H1 (cell line): ENCODE data around the gene R3HCC1L. TPM values are rescaled to one million over a fixed set of nuclear protein-coding genes. Genes with fewer than 3 reads are reported as not detected.

Experiments
- CTCF ChIA-PET: fragments of 300-600 bp; sonication (Branson Sonifier 250); formaldehyde crosslinking; loops from one replicate; lab custom pipeline; 2021; ENCODE audit not compliant: partially characterized antibody; lab: Charles Lee
- POLR2A ChIA-PET: fragments of 300-600 bp; sonication (Branson Sonifier 250); formaldehyde crosslinking; loops from one replicate; lab custom pipeline; 2021; ENCODE audit warnings: inconsistent platforms; ENCODE audit not compliant: partially characterized antibody; lab: Charles Lee
- DNase-seq, 2 experiments: peaks; one replicate each; pipeline versions ENCODE4 v3.0.0 to v3.0.0-alpha.2; 2010 to 2022; ENCODE audit warnings: low spot score in 2 of 2, low read depth in 1 of 2, mixed read lengths in 1 of 2
- FAIRE-seq: peaks from 2 replicates; lab custom pipeline; 2011; peaks lifted over from hg19 to GRCh38; lab: Jason Lieb, UNC
- H2AFZ ChIP-seq: 2 replicates; pipeline ENCODE4 v1.8.1; 2012; ENCODE audit warnings: low read length, inconsistent platforms
- H2AK5ac ChIP-seq: 2 replicates; pipeline ENCODE4 v1.6.1; 2013; ENCODE audit warnings: low read depth, low read length
- H2BK120ac ChIP-seq: replicated peaks from 2 replicates; pipeline ENCODE3; 2013; ENCODE audit warnings: low read depth, low read length, inconsistent platforms
- H2BK12ac ChIP-seq: 2 replicates; pipeline ENCODE4 v1.6.1; 2013; ENCODE audit warnings: low read depth, low read length
- H2BK15ac ChIP-seq: 2 replicates; pipeline ENCODE4 v1.6.1; 2013; ENCODE audit warnings: low read length
- H2BK20ac ChIP-seq: 2 replicates; pipeline ENCODE4 v1.6.1; 2013; ENCODE audit warnings: low read length
- H2BK5ac ChIP-seq: 2 replicates; pipeline ENCODE4 v1.6.1; 2013; ENCODE audit warnings: low read depth, low read length
- H3K14ac ChIP-seq: 2 replicates; pipeline ENCODE4 v1.6.1; 2013; ENCODE audit warnings: inconsistent platforms; ENCODE audit not compliant: insufficient read length
- H3K18ac ChIP-seq: 2 replicates; pipeline ENCODE4 v1.6.1; 2013; ENCODE audit warnings: low read length; ENCODE audit errors: extremely low read depth
- H3K23ac ChIP-seq: 2 replicates; pipeline ENCODE4 v1.6.1; 2013; ENCODE audit warnings: inconsistent platforms; ENCODE audit not compliant: insufficient read length
- H3K23me2 ChIP-seq: 2 replicates; pipeline ENCODE4 v1.6.1; 2013; ENCODE audit warnings: low read depth, low read length
- H3K27ac ChIP-seq: 2 replicates; pipeline ENCODE4 v1.6.1; 2011; ENCODE audit warnings: low read depth, low read length, inconsistent platforms
- H3K27me3 ChIP-seq, 4 experiments: replicated peaks in 1 of 4; 1 replicate in 1 of 4; 2 replicates in 3 of 4; pipeline versions ENCODE4 v1.6.1 to v1.8.1; 2011 to 2013; ENCODE audit warnings: low read length in 3 of 4, mild to moderate bottlenecking in 3 of 4, inconsistent platforms in 2 of 4, mixed read lengths in 2 of 4, moderate library complexity in 1 of 4; ENCODE audit not compliant: control insufficient read depth in 3 of 4, insufficient read depth in 3 of 4; ENCODE audit errors: extremely low read depth in 1 of 4
- H3K36me3 ChIP-seq, 4 experiments: 2 replicates each; pipeline versions ENCODE4 v1.6.1 to v1.8.1; 2011 to 2013; ENCODE audit warnings: mild to moderate bottlenecking in 4 of 4, low read length in 3 of 4, moderate library complexity in 2 of 4, control low read depth in 1 of 4, inconsistent platforms in 1 of 4; ENCODE audit not compliant: insufficient read depth in 4 of 4, control insufficient read depth in 2 of 4
- H3K4ac ChIP-seq: replicated peaks from 2 replicates; pipeline ENCODE3; 2013; ENCODE audit warnings: low read length, low read depth, mixed read lengths, inconsistent platforms; ENCODE audit not compliant: insufficient read length
- H3K4me1 ChIP-seq, 4 experiments: replicated peaks in 1 of 4; 1 replicate in 1 of 4; 2 replicates in 3 of 4; pipeline versions ENCODE4 v1.6.1 to v1.8.1; 2011 to 2013; ENCODE audit warnings: low read length in 3 of 4, inconsistent platforms in 2 of 4, mixed read lengths in 1 of 4; ENCODE audit not compliant: insufficient read depth in 4 of 4, control insufficient read depth in 3 of 4
- H3K4me2 ChIP-seq, 2 experiments: 2 replicates each; pipeline versions ENCODE4 v1.6.1 to v1.8.1; 2011 to 2013; ENCODE audit warnings: low read depth in 2 of 2, low read length in 2 of 2, control low read depth in 1 of 2, inconsistent platforms in 1 of 2, mild to moderate bottlenecking in 1 of 2; ENCODE audit not compliant: insufficient read depth in 1 of 2
- H3K4me3 ChIP-seq, 4 experiments: fragments of 200-600, 300-600 bp in 1 of 4; sonication (generic), shearing (Covaris generic), sonication (Bioruptor Twin) in 1 of 4; 2 replicates each; pipeline versions ENCODE4 v1.5.1 to v1.8.1; 2011 to 2016; ENCODE audit warnings: low read length in 4 of 4, low read depth in 3 of 4, control low read depth in 2 of 4, inconsistent platforms in 2 of 4, mild to moderate bottlenecking in 2 of 4, mixed read lengths in 1 of 4, moderate library complexity in 1 of 4; ENCODE audit not compliant: insufficient read depth in 2 of 4; ENCODE audit errors: extremely low read depth in 1 of 4
- H3K56ac ChIP-seq: replicated peaks from 2 replicates; pipeline ENCODE3; 2013; ENCODE audit warnings: low read depth, mild to moderate bottlenecking, mixed read lengths, low read length, inconsistent platforms; ENCODE audit not compliant: insufficient read length
- H3K79me1 ChIP-seq: 2 replicates; pipeline ENCODE4 v1.6.1; 2013; ENCODE audit warnings: low read depth, low read length, control low read depth
- H3K79me2 ChIP-seq, 2 experiments: 2 replicates each; pipeline versions ENCODE4 v1.6.1 to v1.8.1; 2012 to 2013; ENCODE audit warnings: low read length in 2 of 2, mild to moderate bottlenecking in 2 of 2, inconsistent platforms in 1 of 2; ENCODE audit not compliant: insufficient read depth in 2 of 2, control insufficient read depth in 1 of 2
- H3K9ac ChIP-seq, 4 experiments: replicated peaks in 1 of 4; 1 replicate in 1 of 4; 2 replicates in 3 of 4; pipeline versions ENCODE4 v1.6.1 to v1.8.1; 2011 to 2013; ENCODE audit warnings: low read depth in 3 of 4, low read length in 3 of 4, control low read depth in 2 of 4, mild to moderate bottlenecking in 2 of 4, moderate library complexity in 2 of 4, inconsistent platforms in 1 of 4; ENCODE audit errors: extremely low read depth in 1 of 4
- H3K9me3 ChIP-seq, 2 experiments: 2 replicates each; pipeline versions ENCODE4 v1.6.1 to v1.8.1; 2012 to 2013; ENCODE audit warnings: mild to moderate bottlenecking in 2 of 2, moderate library complexity in 2 of 2, control low read depth in 1 of 2, inconsistent platforms in 1 of 2, low read depth in 1 of 2, low read length in 1 of 2, mixed read lengths in 1 of 2; ENCODE audit not compliant: insufficient read depth in 2 of 2
- H4K20me1 ChIP-seq, 2 experiments: replicated peaks in 1 of 2; 2 replicates each; pipeline versions ENCODE3 to v1.8.1; 2011 to 2013; ENCODE audit warnings: inconsistent platforms in 2 of 2, low read length in 2 of 2, mild to moderate bottlenecking in 1 of 2; ENCODE audit not compliant: insufficient read depth in 2 of 2, control insufficient read depth in 1 of 2
- H4K5ac ChIP-seq: 2 replicates; pipeline ENCODE4 v1.6.1; 2013; ENCODE audit warnings: low read length, low read depth, mixed read lengths, inconsistent platforms; ENCODE audit not compliant: insufficient read length
- H4K8ac ChIP-seq: 2 replicates; pipeline ENCODE4 v1.8.0; 2013; ENCODE audit warnings: mild to moderate bottlenecking, moderate library complexity, low read length, inconsistent platforms; ENCODE audit not compliant: insufficient read depth; ENCODE audit errors: extremely low read depth
- H4K91ac ChIP-seq: replicated peaks from 2 replicates; pipeline ENCODE3; 2013; ENCODE audit warnings: low read length, mixed read lengths, inconsistent platforms; ENCODE audit not compliant: insufficient read length
- JUN ChIP-seq: IDR thresholded peaks from 2 replicates; pipeline ENCODE4 v1.6.1; 2011; ENCODE audit warnings: low read depth, mild to moderate bottlenecking, improper control_type of control experiment, low read length
- KDM1A ChIP-seq: fragments of 200-600, 300-600 bp; sonication (generic); IDR thresholded peaks from 2 replicates; pipeline ENCODE4 v1.7.1; 2016; ENCODE audit warnings: mild to moderate bottlenecking, low read length, borderline replicate concordance
- RAD21 ChIP-seq, 2 experiments: IDR thresholded peaks in 1 of 2; conservative IDR thresholded peaks in 1 of 2; 2 replicates each; pipeline ENCODE4 v1.6.1; 2011; ENCODE audit warnings: low read depth in 2 of 2, low read length in 2 of 2, improper control_type of control experiment in 1 of 2, inconsistent platforms in 1 of 2, mild to moderate bottlenecking in 1 of 2, moderate library complexity in 1 of 2
- WGBS, 2 experiments: shearing (Covaris generic) in 1 of 2; methylation state at CpG; one replicate each; pipeline versions ENCODE4 v1.1.6 to v1.1.7; 2013 to 2015; ENCODE audit warnings: low lambda C conversion rate in 2 of 2, mixed read lengths in 2 of 2, inconsistent platforms in 1 of 2, low coverage in 1 of 2, missing lambda C conversion rate in 1 of 2; ENCODE audit not compliant: insufficient replicate concordance in 2 of 2, insufficient coverage in 1 of 2, insufficient read length in 1 of 2; ENCODE audit errors: extremely low coverage in 1 of 2, missing lambda C conversion rate in 1 of 2; 5-methylcytosine and 5-hydroxymethylcytosine counted together
- polyA plus RNA-seq, 7 experiments: library from polyadenylated mRNA; depleted of rRNA in 3 of 7; stranded (reverse) in 5 of 7; unstranded in 2 of 7; fragments of >200 nt in 5 of 7; fragments of 200-250 nt in 2 of 7; gene quantifications; 1 replicate in 5 of 7; 2 replicates in 1 of 7; 4 replicates in 1 of 7; pipeline versions ENCODE4 v1.2.1 to v1.2.3, GENCODE V29; 2011 to 2013; ENCODE audit warnings: missing spikeins in 2 of 7, mixed read lengths in 2 of 7
- total RNA-seq: library from RNA; stranded (reverse); fragmentation: NEBNext Ultra II Directional; extraction: Animal tissue kit (Norgen Biotek cat#: 25700); gene quantifications from 2 replicates; pipeline ENCODE4 v1.2.1, GENCODE V29; 2021

Gene R3HCC1L
- total and polyA plus RNA-seq, 2 of the 8 experiments (the other 6 are each of a cell fraction or from before 2014, with no cell fraction given), result 6.9 to 13.9 TPM

GRCh38 chr10:98242823-98243222, 108.4 kb downstream of the R3HCC1L start:
- no peak overlapping the region for H2BK15ac ChIP-seq
- H3K4me2 ChIP-seq, result no peak overlapping the region
- ChIA-PET POLR2A (no interaction called here), CTCF (interaction anchor here (0.7 to 6.6 kb wide), 16 partner anchors 9 to 136 kb away, joined by 3 to 44 read pairs (median 4); no protein-coding TSS in a partner anchor)
- H2BK12ac ChIP-seq, result no peak overlapping the region
- H3K4ac ChIP-seq, result no peak overlapping the region
- H3K9me3 ChIP-seq, result no peaks in the 10 kb centered on the region
- H4K8ac ChIP-seq, result no peak overlapping the region
- H3K23me2 ChIP-seq, result no peaks in the 10 kb centered on the region
- H3K4me3 ChIP-seq, result no peak overlapping the region
- H3K9ac ChIP-seq, result no peak overlapping the region
- no peaks in the 10 kb centered on the region for H4K20me1 ChIP-seq
- no peak overlapping the region for H3K56ac ChIP-seq
- H2BK20ac ChIP-seq, result no peak overlapping the region
- no peak overlapping the region for H3K27ac ChIP-seq
- H2AK5ac ChIP-seq, result no peak overlapping the region
- H3K27me3 ChIP-seq, result no peaks in the 10 kb centered on the region
- H3K18ac ChIP-seq, result no peak overlapping the region
- peaks cover 0 to 15% (median 8%) of the 10 kb centered on the region in 4 experiments; a peak in 6 of 8 replicates for H3K36me3 ChIP-seq
- H2BK120ac ChIP-seq, result no peak overlapping the region
- no peaks in the 10 kb centered on the region for H3K79me2 ChIP-seq
- H3K4me1 ChIP-seq, result no peaks in the 10 kb centered on the region
- H4K91ac ChIP-seq, result no peak overlapping the region
- no peak for FAIRE-seq
- no peaks in the 10 kb centered on the region for H3K79me1 ChIP-seq
- DNase-seq, result no peak
- H2AFZ ChIP-seq, result no peak overlapping the region
- H3K14ac ChIP-seq, result no peak overlapping the region
- 83% methylated on average over 1 of the region's 1 CpG; no CpG with 5 or more reads in 1 of the 2 experiments for WGBS, 2 experiments
- no peak overlapping the region for H3K23ac ChIP-seq
- H4K5ac ChIP-seq, result no peak overlapping the region
- H2BK5ac ChIP-seq, result no peak overlapping the region
- TF ChIP-seq KDM1A (no peak), JUN (no peak), RAD21 (IDR thresholded peaks at IDR 0.05 in 1 of 2, conservative IDR thresholded peaks at IDR 0.05 in 1 of 2; ENCODE audit: low read depth in 2 of 2, low read length in 2 of 2) (peak; percentile 65 to 69)
